Stimulated activated CD4-positive, alpha-beta T cell treated with anti-CD3 and anti-CD28 coated beads, TNF-alpha, amount 100 ng/mL, for 4 hours (primary cell): ENCODE data around the gene ZC2HC1C.
"Not testable (repeated sequence)": the region's sequence is repeated elsewhere in the genome, so short reads cannot be mapped to it uniquely, and the experiment has no call there.

Experiments
- DNase-seq, 3 experiments: peaks; one replicate each; pipeline ENCODE4 v3.0.0-alpha.2; 2020; ENCODE audit warnings: low read depth in 3 of 3

ZC2HC1C gene

GRCh38 chr14:75053396-75054291 lies 15.8 kb upstream of the ZC2HC1C start:
- no peak for DNase-seq

- no peak for DNase-seq
Observed at GRCh38 chr14:75054421-75054820, 15.0 kb upstream of the ZC2HC1C start.

GRCh38 chr14:75059642-75060041 lies 9.8 kb upstream of the ZC2HC1C start:
- DNase-seq = no peak

DNA sequence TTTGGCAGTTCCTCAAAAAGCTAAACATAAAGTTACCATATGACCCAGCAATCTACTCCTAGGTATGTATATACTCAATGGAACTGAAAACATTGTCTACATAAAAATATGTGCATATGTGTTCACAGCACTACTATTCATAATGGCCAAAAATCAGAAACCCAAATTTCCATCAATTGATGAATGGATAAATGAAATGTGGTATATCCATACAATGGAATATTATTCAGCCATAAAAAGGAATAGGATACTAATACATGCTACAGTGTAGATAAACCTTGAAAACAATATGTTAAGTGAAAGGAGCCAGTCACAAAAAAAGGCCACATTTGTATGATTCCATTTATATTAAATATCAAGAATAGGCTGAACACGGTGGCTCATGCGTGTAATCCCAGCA lies 9.0 kb upstream of the ZC2HC1C start:
- DNase-seq = no peak

- DNase-seq = no peak
Observed at GRCh38 chr14:75063013-75063412, 6.4 kb upstream of the ZC2HC1C start.

DNA sequence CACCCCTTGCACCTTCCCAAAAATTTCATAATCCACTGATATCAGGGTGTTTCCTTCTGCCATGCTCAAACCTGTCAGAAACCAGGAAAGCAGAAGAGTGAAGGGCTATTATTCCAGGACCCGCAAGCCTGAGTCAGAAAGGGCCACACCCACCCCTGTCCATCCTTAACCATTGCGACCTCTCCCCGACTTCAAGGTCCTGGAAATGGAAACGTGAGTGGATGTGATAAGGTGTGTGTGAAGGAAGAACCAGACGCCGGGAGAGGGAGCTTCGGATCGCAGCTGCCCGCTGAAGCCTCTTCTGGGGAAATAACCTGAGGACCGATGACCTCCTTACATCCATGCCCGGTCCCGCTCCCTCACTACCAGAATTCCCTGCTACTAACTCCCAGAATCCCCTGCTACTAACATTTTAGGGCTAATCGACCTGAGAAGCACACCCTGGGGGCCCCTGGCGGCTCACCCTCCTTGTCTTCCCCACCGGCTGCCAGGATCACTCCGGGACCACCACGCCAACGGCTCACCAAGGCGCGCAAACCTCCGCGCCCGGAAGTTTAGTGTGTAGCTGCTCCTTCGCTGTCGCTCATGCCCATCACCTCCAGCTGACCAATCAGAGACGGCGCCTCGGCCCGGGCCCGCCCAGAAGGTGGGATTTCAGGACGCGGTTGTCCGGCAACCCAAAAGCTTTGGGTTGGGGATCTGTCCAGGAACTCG lies 5.8 kb upstream of the ZC2HC1C start, which contains the start of gene ACYP1:
Gene ACYP1 (minus strand): TSS at position 534 of the 714 bp plus-strand sequence. CDS start 471 bp downstream, at position 63.
- DNase-seq = peak; percentile 79 to 83 (median 81)

- no peak for DNase-seq
Observed at GRCh38 chr14:75064205-75064567, 5.3 kb upstream of the ZC2HC1C start.

GRCh38 chr14:75066691-75067090 lies 2.8 kb upstream of the ZC2HC1C start:
- DNase-seq = no peak

DNA sequence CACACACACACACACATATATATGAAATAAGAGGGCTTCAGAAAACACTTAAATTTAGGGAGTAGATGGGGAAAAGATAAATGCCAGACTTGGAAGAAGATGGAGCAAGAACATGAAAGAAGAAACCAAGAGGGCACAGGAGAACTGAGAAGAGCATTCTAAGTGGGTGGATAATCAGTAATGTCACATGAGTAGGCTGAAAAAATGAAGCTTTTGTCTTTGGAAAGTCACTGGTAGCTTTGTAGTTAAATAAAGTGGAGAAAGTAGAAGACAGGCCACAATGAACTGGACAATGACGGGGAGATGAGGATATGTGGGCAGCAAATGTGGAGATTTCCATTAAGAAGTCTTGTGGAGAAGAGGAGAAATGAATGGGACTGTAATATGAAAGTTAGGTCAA lies 2.2 kb upstream of the ZC2HC1C start:
- DNase-seq = no peak

DNA sequence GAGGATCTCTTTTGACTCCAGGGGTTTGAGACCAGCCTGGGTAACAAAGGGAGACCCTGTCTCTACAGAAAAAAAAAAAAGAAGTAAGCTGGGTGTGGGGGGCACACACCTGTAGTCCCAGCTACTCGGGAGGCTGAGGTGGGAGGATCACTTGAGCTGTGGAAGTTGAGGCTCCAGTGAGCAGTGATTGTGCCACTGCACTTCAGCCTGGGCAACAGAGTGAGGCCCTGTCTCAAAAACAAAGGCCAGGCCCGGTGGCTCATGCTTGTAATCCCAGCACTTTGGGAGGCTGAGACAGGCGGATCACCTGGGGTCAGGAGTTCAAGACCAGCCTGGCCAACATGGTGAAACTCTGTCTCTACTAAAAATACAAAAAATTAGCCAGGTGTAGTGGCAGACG lies 1.7 kb upstream of the ZC2HC1C start:
- DNase-seq = not testable (repeated sequence)

GRCh38 chr14:75068294-75069120 lies 934 bp upstream of the ZC2HC1C start:
- DNase-seq = no peak

- no peak for DNase-seq
Observed at GRCh38 chr14:75069811-75070145, 337 bp downstream of the ZC2HC1C start.

DNA sequence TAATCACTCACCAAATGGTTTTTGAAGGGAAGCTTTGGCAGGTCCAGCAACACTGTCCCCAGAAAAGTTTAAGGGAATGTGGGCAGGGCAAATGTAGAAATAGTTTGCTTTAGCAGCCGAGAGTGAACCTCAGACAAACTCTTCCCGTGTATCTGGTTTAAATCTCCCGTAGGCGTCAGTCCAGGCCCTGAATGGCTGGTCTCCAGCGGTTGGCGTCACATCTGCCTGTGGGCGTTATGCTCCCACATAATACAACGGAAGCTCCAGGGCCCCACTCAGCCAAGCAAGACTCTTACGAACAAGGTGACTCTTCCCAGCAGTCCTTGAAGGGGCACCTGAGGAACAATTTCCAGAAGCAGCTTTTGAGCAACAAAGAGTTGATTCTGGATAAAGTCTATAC lies 942 bp downstream of the ZC2HC1C start:
- no peak for DNase-seq

DNA sequence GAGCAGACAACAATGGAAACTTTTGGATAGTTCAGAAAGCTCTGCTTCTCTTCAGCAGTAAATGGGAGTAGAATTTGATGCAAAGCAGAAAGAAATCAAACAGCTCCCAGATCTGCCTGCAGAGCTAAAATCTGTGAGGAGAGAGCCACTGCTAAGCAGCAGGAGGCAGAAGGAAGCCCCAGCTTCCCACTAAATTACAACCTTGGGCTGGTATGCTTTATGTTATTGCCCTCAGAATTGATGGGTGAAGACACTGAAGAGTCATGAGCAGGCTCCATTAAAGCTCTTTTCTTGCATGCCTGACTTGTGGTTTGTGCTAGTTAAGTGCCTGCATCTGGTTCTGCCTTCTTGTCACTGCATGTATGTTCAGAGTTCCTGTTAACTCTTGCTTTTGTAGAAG lies 8.4 kb downstream of the ZC2HC1C start:
- DNase-seq = no peak

DNA sequence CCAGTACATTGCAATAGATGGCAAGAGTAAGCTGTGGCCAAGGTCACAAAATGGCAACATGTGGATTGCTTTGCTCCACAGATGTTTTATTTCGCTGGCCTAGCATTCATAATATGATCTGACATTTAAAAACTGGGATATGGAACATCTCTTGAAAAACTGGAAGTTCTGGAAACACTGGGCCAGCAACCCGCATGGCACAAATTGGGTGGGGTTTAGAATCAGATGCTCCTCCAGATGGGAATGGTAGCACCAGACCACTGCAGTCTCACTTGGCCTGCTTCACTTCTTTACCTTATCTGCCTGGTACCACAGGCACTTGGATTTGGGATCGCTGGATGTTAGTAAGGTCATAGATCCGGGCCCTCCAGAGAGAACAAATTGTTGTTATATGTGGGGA lies 10.1 kb downstream of the ZC2HC1C start:
- DNase-seq = no peak

GRCh38 chr14:75081660-75082229 lies 12.3 kb downstream of the ZC2HC1C start:
- no peak for DNase-seq

- no peak for DNase-seq
Observed at GRCh38 chr14:75083271-75083670, 13.8 kb downstream of the ZC2HC1C start.

DNA sequence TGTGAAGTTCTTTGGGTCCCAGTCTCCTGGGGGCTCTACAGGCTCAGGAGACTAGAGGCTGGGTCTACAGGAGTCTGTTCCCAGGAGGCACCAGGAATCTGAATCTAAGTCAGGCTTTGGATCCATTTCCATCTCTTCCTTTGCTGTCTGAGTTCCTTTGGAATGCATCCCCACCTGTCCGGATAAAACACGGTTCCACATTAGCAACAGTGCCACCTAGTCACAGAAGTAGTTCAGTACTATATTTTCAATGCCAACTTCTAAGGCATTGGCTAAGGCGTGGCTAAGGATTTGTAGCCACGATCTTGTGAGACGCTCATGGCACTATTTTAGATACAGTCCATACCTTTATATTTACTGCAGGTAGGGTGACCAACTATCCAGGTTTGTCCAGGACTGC lies 15.1 kb downstream of the ZC2HC1C start:
- no peak for DNase-seq

GRCh38 chr14:75088153-75088552 lies 18.7 kb downstream of the ZC2HC1C start:
- no peak for DNase-seq

DNA sequence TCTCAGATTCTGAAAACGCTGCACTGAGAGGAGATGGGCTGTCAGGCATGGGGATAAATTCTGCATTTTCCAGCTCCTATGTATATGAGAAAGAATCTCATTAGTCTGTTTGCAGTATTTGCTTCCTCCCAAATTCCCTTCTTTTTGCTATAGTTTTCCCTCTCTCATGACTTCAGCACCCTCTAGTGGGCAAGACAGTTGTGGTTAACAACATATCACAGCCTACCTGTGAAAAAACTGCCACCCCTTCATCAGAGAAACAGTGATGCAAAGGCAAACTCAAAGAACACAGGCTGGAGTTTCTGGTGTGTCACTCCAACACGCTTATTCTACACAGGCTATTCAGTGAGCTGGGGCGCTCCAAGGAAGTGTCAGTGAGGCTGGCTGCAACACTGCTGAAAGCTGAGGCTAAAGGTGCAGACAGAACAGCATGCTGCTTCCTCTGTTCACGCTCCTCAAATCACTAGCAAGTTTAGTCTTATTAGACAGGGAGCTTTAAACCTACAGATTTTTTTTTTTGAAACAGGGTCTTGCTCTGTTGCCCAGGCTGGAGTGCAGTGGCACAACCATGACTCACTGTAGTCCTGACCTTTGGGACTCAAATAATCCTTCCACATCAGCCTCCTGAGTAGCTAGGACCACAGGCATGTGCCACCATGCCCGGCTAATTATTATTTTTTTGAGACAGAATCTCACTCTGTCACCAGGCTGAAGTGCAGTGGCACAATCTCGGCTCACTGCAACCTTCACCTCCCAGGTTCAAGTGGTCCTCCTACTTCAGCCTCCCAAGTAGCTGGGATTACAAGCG lies 19.3 kb downstream of the ZC2HC1C start:
- peak in 1 of 3 experiments; percentile 10 for DNase-seq

DNA sequence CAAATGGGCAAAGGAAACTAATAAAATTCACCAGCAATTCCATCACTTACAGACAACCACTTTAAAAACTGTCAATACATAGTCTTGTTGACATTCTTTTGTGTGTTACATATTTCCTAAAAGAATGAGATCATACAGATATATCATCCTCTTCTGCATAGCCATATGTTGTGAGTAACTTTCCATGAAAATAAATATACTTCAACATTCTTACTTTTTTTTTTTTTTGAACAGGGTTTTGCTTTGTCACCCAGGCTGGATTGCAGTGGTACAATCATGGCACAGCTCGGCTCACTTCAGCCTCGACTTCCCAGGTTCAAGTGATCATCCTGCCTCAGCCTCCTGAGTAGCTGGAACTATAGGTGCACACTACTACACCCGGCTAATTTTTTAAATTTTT lies 20.9 kb downstream of the ZC2HC1C start:
- DNase-seq = no peak
